Spleen (tissue), 7 donors: ENCODE data around the gene TNNT2.

Source experiments
- POLR2A ChIP-seq, 3 donors: fragments of 450-650 bp; IDR thresholded peaks; one replicate each; pipeline ENCODE4 v1.5.1; 2017; ENCODE audit warnings: antibody characterized with exemption in 3 of 3, mild to moderate bottlenecking in 1 of 3
- POLR2AphosphoS5 ChIP-seq, 3 donors: sonication (generic); formaldehyde crosslinking; IDR thresholded peaks; one replicate each; pipeline ENCODE4 v1.5.1; 2017; ENCODE audit warnings: antibody characterized with exemption in 3 of 3
- TF ChIP-seq, protein P1 (sequence below), 11 experiments: fragments of 200-600 bp in 7 of 11; fragments of 450-650 bp in 4 of 11; sonication (generic) in 4 of 11; IDR thresholded peaks in 8 of 11; conservative IDR thresholded peaks in 3 of 11; 1 replicate in 7 of 11; 2 replicates in 4 of 11; pipeline versions ENCODE4 v1.4.0 to v1.8.0; 2016 to 2021; ENCODE audit warnings: antibody characterized with exemption in 11 of 11, inconsistent platforms in 4 of 11, mild to moderate bottlenecking in 1 of 11
- donor health status: DM: no; HTN: no; CAD: no; lungs with moderate emphysema.
- donor health status: DM: no; HTN: no; CAD: no.
- donor health status: DM: no; HTN: no; CAD: no.

DNA sequence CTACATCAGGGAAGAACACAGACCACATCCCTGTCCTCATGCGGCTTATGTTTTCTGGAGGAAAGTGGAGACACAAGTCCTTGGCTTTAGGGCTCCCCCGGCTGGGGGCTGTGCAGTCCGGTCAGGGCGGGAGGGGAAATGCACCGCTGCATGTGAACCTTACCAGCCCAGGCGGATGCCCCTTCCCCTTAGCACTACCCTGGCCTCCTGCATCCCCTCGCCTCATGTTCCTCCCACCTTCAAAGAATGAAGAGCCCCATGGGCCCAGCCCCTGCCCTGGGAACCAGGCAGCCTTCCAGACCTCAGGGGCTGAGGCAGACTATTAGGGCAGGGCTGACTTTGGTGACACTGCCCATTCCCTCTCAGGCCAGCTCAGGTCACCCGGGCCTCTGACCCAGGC lies 45.5 kb downstream of the TNNT2 start:
- TF ChIP-seq, protein P1, sequence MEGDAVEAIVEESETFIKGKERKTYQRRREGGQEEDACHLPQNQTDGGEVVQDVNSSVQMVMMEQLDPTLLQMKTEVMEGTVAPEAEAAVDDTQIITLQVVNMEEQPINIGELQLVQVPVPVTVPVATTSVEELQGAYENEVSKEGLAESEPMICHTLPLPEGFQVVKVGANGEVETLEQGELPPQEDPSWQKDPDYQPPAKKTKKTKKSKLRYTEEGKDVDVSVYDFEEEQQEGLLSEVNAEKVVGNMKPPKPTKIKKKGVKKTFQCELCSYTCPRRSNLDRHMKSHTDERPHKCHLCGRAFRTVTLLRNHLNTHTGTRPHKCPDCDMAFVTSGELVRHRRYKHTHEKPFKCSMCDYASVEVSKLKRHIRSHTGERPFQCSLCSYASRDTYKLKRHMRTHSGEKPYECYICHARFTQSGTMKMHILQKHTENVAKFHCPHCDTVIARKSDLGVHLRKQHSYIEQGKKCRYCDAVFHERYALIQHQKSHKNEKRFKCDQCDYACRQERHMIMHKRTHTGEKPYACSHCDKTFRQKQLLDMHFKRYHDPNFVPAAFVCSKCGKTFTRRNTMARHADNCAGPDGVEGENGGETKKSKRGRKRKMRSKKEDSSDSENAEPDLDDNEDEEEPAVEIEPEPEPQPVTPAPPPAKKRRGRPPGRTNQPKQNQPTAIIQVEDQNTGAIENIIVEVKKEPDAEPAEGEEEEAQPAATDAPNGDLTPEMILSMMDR (IDR thresholded peaks at IDR 0.05 in 8 of 11, conservative IDR thresholded peaks at IDR 0.05 in 3 of 11) = no peak
- TF ChIP-seq POLR2A (IDR thresholded peaks at IDR 0.05) = no peak
- TF ChIP-seq POLR2AphosphoS5 (IDR thresholded peaks at IDR 0.05) = no peak
